Prostate gland (tissue), 2 donors: Measurements from ENCODE around the gene IBA57.

Experiments used
- CTCF ChIP-seq, 4 experiments: fragments of 200-600 bp in 2 of 4; fragments of 450-650 bp in 2 of 4; sonication (generic) in 2 of 4; IDR thresholded peaks; 1 replicate in 3 of 4; 2 replicates in 1 of 4; pipeline ENCODE4 v1.5.1; 2016 to 2019; ENCODE audit warnings: antibody characterized with exemption in 4 of 4, mild to moderate bottlenecking in 2 of 4, moderate library complexity in 2 of 4
- POLR2AphosphoS5 ChIP-seq: sonication (generic); formaldehyde crosslinking; IDR thresholded peaks from one replicate; pipeline ENCODE4 v1.6.1; 2017; ENCODE audit warnings: antibody characterized with exemption

DNA sequence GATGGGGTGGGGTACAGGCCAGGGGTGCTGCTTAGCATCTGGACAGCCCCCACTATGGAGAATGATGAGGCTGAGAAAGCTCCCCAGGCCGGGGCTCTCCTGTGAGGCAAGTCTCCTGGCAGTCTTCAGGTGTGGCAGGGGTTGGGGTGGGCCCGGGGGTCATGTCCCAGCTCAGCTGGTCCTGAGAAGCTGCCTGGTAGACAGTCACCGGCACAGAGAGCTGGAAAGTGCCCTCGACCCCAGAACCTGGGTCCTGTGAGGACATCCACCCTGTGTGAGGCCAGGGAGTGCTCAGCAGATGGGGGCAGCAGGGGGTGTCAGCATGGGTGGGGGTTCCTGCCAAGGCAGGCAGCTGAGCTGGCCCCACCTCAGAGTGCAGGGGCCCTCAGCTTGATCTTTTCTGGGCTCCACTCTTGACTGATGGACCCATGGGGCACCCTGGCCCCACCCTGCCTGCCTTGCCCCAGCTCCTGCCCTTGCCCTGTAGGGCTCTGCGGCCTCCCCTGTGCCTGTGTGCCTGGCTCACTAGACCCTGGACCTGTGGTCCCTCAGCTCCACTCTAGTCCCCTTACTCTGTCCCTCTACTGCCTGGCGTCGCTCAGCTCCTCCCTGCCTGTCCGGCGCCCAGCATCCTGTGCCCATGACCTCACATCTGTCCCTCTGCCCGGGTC is 5.8 kb downstream of the IBA57 start:
- no peak for TF ChIP-seq CTCF (IDR thresholded peaks at IDR 0.05)
- no peak for TF ChIP-seq POLR2AphosphoS5
